Amniotic epithelial cell (primary cell): ENCODE results near the gene SCYGR6.
A peak's percentile ranks its signal among the peaks of the same experiment; 100 is the strongest.
"Not testable (repeated sequence)": the region's sequence is repeated elsewhere in the genome, so short reads cannot be mapped to it uniquely, and the experiment has no call there.

Source experiments
- DNase-seq: peaks from one replicate; pipeline ENCODE4 v3.0.0-alpha.2; 2010; ENCODE audit warnings: low read depth

Gene SCYGR6

GRCh38 chr2:227724394-227725039 is at the start of gene SCYGR6:
TSS of gene SCYGR6 (minus strand) at chr2:227724757. CDS start at chr2:227724757, 0 bp downstream.
- no peak for DNase-seq

GRCh38 chr2:227774011-227774624 is 49.6 kb upstream of the SCYGR6 start:
- no peak for DNase-seq

GRCh38 chr2:227772932-227773331 is 48.4 kb upstream of the SCYGR6 start:
- DNase-seq = no peak

- peak; percentile 19 for DNase-seq
These were observed 47.7 kb upstream of the SCYGR6 start for GRCh38 chr2:227772197-227772661.

GRCh38 chr2:227767830-227768229 is 43.3 kb upstream of the SCYGR6 start:
- no peak for DNase-seq

- peak; percentile 62 for DNase-seq
These were observed 41.9 kb upstream of the SCYGR6 start for GRCh38 chr2:227766373-227766883.

- no peak for DNase-seq
These were observed 41.3 kb upstream of the SCYGR6 start for GRCh38 chr2:227765788-227766372.

- DNase-seq = no peak
These were observed 37.4 kb upstream of the SCYGR6 start for GRCh38 chr2:227761740-227762476.

- no peak for DNase-seq
These were observed 35.0 kb upstream of the SCYGR6 start for GRCh38 chr2:227759411-227760118.

- not testable (repeated sequence) for DNase-seq
These were observed 31.7 kb upstream of the SCYGR6 start for GRCh38 chr2:227756261-227756660.

- DNase-seq = no peak
These were observed 23.5 kb upstream of the SCYGR6 start for GRCh38 chr2:227748079-227748478.

GRCh38 chr2:227745594-227745993 is 21.0 kb upstream of the SCYGR6 start, which contains the start of gene SCYGR8:
TSS of gene SCYGR8 (plus strand) at chr2:227745894. CDS start at chr2:227745894, 0 bp downstream.
- DNase-seq = no peak

- DNase-seq = not testable (repeated sequence)
These were observed 16.1 kb upstream of the SCYGR6 start for GRCh38 chr2:227740705-227741104.

GRCh38 chr2:227739351-227739750 is 14.8 kb upstream of the SCYGR6 start:
- DNase-seq = no peak

GRCh38 chr2:227728035-227728434 is 3.5 kb upstream of the SCYGR6 start, which contains the start of gene SCYGR7:
TSS of gene SCYGR7 (plus strand) at chr2:227728335. CDS start at chr2:227728335, 0 bp downstream.
- DNase-seq = no peak

GRCh38 chr2:227722821-227723220 is 1.7 kb downstream of the SCYGR6 start:
- not testable (repeated sequence) for DNase-seq

- peak; percentile 27 for DNase-seq
These were observed 3.9 kb downstream of the SCYGR6 start for GRCh38 chr2:227720680-227721079.

GRCh38 chr2:227719641-227720040 is 4.9 kb downstream of the SCYGR6 start:
- peak; percentile 27 for DNase-seq

- peak; percentile 91 for DNase-seq
These were observed 6.6 kb downstream of the SCYGR6 start, which contains the start of gene SLC19A3 for GRCh38 chr2:227717687-227718567. TSS of gene SLC19A3 (minus strand) at chr2:227718028. CDS start at chr2:227702318, 15,710 bp downstream.

GRCh38 chr2:227716501-227716900 is 8.1 kb downstream of the SCYGR6 start:
- no peak for DNase-seq
